Pons (tissue), 1 donor: Measurements from ENCODE around the gene NEDD4L.
A peak's percentile ranks its signal among the peaks of the same experiment; 100 is the strongest.

Experiments used
- DNase-seq: peaks from one replicate; pipeline ENCODE4 v3.0.0-alpha.2; 2016; ENCODE audit warnings: low spot score

NEDD4L gene

GRCh38 chr18:58211510-58211909 is 167.5 kb downstream of the NEDD4L start:
- DNase-seq: no peak

- no peak for DNase-seq
These were observed 168.2 kb downstream of the NEDD4L start for GRCh38 chr18:58212274-58212673.

- no peak for DNase-seq
These were observed 169.4 kb downstream of the NEDD4L start for GRCh38 chr18:58213440-58213839.

- no peak for DNase-seq
These were observed 171.0 kb downstream of the NEDD4L start for GRCh38 chr18:58215011-58215410.

- no peak for DNase-seq
These were observed 172.1 kb downstream of the NEDD4L start for GRCh38 chr18:58216071-58216481.

- DNase-seq: no peak
These were observed 173.0 kb downstream of the NEDD4L start for GRCh38 chr18:58217052-58217451.

- DNase-seq: no peak
These were observed 174.1 kb downstream of the NEDD4L start for GRCh38 chr18:58218117-58218516.

GRCh38 chr18:58221060-58221725 is 177.2 kb downstream of the NEDD4L start:
- no peak for DNase-seq

- DNase-seq: no peak
These were observed 178.6 kb downstream of the NEDD4L start for GRCh38 chr18:58222432-58223125.

- peak; percentile 20 for DNase-seq
These were observed 179.8 kb downstream of the NEDD4L start for GRCh38 chr18:58223717-58224424.

GRCh38 chr18:58224425-58224750 is 180.4 kb downstream of the NEDD4L start:
- no peak for DNase-seq

- no peak for DNase-seq
These were observed 181.1 kb downstream of the NEDD4L start for GRCh38 chr18:58225101-58225500.

- DNase-seq: no peak
These were observed 182.4 kb downstream of the NEDD4L start for GRCh38 chr18:58226429-58226828.

GRCh38 chr18:58227361-58227930 is 183.4 kb downstream of the NEDD4L start:
- no peak for DNase-seq

GRCh38 chr18:58228176-58228575 is 184.2 kb downstream of the NEDD4L start:
- DNase-seq: no peak

- no peak for DNase-seq
These were observed 184.7 kb downstream of the NEDD4L start for GRCh38 chr18:58228762-58229161.

GRCh38 chr18:58229162-58229561 is 185.1 kb downstream of the NEDD4L start:
- DNase-seq: no peak

GRCh38 chr18:58230438-58231179 is 186.6 kb downstream of the NEDD4L start:
- no peak for DNase-seq

GRCh38 chr18:58231930-58232329 is 187.9 kb downstream of the NEDD4L start:
- no peak for DNase-seq

GRCh38 chr18:58232668-58233067 is 188.6 kb downstream of the NEDD4L start:
- no peak for DNase-seq

- no peak for DNase-seq
These were observed 190.3 kb downstream of the NEDD4L start for GRCh38 chr18:58234359-58234741.

GRCh38 chr18:58235001-58235436 is 191.0 kb downstream of the NEDD4L start:
- DNase-seq: no peak
